HG03066 (cell line): ENCODE measurements around the gene NIPSNAP3A.
"Not testable (repeated sequence)": the region's sequence is repeated elsewhere in the genome, so short reads cannot be mapped to it uniquely, and the experiment has no call there.

Experiments used
- ATAC-seq: cut with Tn5 transposase; IDR thresholded peaks from one replicate; pipeline ENCODE4 v1.9.1; 2021; ENCODE audit warnings: low read depth; ENCODE audit not compliant: unreplicated experiment

NIPSNAP3A gene

DNA sequence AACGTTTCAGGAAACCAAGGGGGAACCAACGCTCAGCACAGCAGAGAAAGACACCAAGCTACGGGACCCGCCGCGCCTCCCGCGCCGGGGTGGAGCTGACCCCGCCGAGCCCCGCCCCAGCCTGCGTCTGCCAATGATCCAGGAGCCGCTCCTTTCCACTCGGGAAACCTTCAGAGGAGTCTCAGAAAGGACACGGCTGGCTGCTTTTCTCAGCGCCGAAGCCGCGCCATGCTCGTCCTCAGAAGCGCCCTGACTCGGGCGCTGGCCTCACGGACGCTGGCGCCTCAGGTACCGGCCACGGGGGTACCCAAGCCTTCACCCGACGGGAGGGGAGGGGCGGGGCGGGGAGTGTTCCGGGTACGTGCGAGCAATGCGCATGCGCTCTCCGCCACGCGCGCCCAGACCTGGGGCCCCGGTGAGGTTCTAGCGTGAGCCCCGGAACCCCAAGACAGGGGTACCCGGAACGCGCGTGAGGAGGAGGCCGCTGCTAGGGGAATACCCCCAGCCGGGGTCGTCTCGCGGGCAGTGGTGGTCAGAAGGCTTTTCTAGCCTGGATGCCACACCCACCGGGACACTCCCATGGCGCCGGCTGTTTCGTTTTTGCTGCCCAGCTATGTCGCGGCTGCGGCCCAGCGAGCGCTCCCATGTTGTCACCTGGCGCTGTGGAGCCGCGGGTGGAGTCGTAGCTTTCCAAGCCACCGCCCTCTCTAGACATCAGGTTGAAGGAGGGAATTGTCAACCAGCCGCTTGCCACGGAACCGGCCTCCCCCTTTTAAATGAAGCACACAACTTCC is at the start of gene NIPSNAP3A:
NIPSNAP3A (plus strand) TSS at position 119 of the 794 bp plus-strand sequence; CDS start at position 229, 110 bp downstream.
- ATAC-seq = peak; percentile 87

GRCh38 chr9:104700306-104700705 is 47.2 kb upstream of the NIPSNAP3A start:
- no peak for ATAC-seq

DNA sequence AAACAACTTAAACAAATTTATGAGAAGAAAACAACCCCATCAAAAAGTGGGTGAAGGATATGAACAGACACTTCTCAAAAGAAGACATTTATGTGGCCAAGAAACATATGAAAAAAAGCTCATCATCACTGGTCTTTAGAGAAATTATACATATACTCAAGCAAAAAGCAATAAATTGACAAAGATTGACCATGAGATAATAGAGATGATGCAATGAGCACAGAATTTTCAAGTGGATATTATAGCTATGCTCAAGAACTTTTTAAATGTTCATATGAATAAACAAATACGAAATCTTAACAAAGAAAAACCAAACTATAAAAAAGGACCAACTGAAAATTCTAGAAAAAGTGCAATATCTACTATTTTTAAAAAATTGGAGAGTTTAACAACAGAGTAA is 38.7 kb upstream of the NIPSNAP3A start:
- not testable (repeated sequence) for ATAC-seq

DNA sequence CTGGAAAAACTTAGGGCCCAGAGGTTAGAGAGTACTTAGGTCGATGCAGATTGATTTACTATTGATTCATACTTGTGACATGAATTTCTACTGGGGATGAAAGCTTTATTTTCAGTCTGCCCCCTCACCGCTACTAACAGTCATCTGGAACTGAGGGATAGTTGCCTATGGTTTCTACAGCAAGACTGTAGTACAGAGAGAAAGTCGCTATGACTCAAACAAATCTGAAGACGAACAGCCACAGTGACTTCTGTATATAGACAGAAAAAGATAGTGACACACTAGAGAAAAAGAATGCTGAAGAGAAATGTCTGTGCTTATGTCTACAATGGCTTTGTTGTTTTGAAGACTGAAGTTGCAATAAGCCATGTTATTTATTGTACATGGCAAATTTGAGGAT is 35.9 kb upstream of the NIPSNAP3A start:
- no peak for ATAC-seq

DNA sequence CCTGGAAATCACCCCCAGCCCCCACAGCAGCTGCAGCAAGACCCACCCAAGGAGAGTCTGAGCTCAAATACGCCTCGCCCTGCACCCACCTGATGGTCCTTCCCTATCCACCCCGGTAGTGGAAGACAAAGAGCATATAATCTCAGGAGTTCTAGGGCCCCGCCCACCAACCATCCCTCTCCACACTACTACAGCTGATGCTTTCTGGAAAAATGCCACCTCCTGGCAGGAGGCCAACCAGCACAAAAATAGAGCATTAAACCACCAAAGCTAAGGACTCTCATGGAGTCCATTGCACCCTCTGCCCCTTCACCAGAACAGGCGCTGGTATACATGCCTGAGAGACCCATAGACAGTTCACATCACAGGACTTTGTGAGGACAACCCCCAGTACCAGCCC is 22.5 kb upstream of the NIPSNAP3A start:
- ATAC-seq = no peak

GRCh38 chr9:104738452-104738851 is 9.0 kb upstream of the NIPSNAP3A start:
- no peak for ATAC-seq

- no peak for ATAC-seq
Observed at GRCh38 chr9:104740621-104741020, 6.9 kb upstream of the NIPSNAP3A start.

- peak; percentile 32 for ATAC-seq
Observed at GRCh38 chr9:104743376-104743985, 4.0 kb upstream of the NIPSNAP3A start.

GRCh38 chr9:104745852-104746251 is 1.6 kb upstream of the NIPSNAP3A start:
- ATAC-seq = no peak

DNA sequence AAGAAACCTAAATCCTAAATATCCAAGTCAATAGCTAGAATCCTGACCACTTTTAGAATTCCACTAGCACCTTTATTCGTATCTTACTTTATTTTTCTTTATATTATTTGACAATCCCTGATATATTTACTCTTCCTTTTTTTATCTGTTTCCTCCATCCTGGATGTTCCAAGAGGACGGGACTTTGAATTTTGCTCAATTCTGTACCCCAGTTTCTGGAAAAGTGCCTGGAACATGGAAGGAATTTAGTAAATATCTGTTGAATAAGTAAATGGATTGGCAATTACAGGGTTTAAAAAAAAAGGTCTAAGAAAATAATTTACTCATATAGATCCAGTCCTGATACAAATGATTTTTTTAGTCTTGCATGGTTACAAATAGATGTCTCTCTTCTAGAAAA is 1.2 kb upstream of the NIPSNAP3A start:
- ATAC-seq = no peak

DNA sequence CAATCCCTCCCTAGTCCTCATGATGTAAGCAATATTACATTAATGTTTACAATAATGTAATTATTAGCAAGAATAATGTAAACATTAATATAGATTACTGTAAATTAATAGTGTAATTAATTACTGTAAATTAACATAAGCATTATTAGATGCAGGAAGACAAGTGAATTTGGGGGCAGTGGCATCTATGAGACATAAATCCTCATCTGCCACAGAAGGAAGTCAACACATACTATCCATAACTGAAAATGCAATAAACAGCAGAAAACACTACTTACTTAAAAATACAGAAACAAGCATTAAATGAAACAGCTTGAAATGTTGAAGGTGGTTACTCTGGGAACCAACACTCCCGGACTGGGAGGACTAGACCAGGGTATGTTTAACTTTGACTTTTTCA is 685 bp upstream of the NIPSNAP3A start:
- no peak for ATAC-seq

DNA sequence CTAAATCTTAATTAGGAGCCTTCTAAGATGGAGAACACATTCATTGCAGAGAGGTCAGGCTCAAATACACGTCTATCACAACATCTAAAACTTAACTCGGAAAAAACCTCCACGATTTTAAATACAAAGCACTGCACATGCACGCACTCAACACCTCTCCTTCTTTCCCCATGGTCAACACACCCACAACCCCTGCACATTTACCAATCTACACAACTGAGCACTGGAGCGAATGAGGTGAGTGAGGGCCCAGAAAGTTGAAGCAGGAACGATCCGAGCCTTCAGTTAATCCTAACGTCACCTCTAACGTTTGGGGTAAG is 278 bp upstream of the NIPSNAP3A start:
- ATAC-seq = no peak

DNA sequence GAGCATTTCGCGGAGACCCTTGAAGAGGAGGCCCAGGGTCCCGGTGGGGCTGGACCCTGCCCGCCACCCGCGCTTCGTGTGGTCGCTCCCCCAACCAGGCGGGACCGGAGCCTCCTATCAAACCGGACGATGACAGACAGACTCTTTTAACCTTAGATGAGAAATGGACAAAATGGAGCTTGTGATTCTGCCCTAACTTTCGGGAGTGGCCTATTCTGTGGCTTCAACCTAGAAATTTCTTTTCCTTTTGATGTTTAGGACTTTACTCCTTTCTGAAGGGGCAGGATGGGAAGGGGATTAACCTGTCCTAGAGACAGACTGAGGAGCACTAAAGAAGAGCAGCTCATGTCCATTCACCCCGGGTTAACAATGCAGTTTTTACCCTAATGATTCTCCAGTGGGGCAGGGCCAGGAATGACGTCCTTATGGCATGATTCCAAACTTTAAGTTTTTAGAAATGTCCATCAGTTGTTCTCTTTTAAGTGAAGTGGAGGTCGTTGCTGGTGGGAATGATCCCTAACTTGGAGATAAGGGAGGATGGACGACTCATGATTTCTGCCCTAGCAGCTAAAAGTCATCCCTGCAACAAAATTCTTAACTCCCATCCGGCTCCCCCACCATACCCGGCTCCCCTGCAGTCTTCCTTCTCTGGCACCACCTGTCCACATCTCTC is 1.0 kb downstream of the NIPSNAP3A start:
- ATAC-seq = no peak

GRCh38 chr9:104750185-104750767 is 2.8 kb downstream of the NIPSNAP3A start:
- peak; percentile 25 for ATAC-seq

- ATAC-seq = no peak
Observed at GRCh38 chr9:104758974-104759373, 11.5 kb downstream of the NIPSNAP3A start.

DNA sequence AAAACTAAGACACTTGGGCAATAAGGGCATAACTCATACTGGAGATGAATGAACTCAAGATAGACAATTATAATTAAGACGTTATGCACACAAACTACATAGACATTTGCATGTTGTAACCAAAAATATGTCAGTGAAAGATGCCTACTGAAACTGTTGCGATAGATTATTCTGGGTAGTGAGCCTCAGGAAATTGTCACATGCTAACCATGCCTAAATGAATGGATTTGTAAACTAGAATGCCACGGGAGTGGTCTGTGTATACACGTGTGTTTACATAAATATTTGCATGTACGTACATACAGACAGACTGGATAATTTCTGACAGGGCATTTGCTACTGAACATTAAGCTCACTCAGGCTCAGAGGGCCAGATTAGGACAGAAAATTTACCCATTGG is 17.7 kb downstream of the NIPSNAP3A start:
- ATAC-seq = peak; percentile 34

- ATAC-seq = no peak
Observed at GRCh38 chr9:104766025-104766424, 18.5 kb downstream of the NIPSNAP3A start.

DNA sequence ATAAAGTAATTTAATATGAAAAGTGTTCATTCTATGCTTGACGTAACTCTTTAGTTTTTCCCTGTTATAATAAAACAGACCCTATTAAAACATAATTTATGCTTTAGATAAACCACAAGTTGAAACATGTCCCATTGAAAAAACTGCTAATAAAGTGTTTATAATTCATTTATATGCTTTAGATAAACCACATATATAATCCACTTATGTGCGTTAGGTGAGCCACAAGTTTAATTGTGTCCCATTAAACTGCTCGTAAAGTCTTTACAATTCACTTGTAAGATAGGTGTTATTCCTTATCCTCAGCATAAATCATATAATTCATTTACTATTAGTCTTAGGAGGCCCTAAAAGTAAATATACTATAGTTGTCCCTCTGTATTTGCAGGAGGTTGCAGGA is 20.0 kb downstream of the NIPSNAP3A start:
- no peak for ATAC-seq

GRCh38 chr9:104769029-104769428 is 21.5 kb downstream of the NIPSNAP3A start:
- not testable (repeated sequence) for ATAC-seq

- no peak for ATAC-seq
Observed at GRCh38 chr9:104769655-104770054, 22.2 kb downstream of the NIPSNAP3A start.
